Esophagus (tissue), 2 donors: ENCODE measurements around the gene CDKN2AIPNL. TPM values are rescaled to one million over a fixed set of nuclear protein-coding genes. Genes with fewer than 3 reads are reported as not detected.
A peak's percentile ranks its signal among the peaks of the same experiment; 100 is the strongest.

Experiments
- H3K27ac ChIP-seq, 2 donors: one replicate each; pipeline ENCODE4 v1.5.1; 2013; ENCODE audit warnings: low read depth in 2 of 2, mild to moderate bottlenecking in 2 of 2, inconsistent platforms in 1 of 2, low read length in 1 of 2, moderate library complexity in 1 of 2
- H3K27me3 ChIP-seq, 2 donors: one replicate each; pipeline ENCODE4 v1.6.1; 2013; ENCODE audit warnings: low read length in 2 of 2, control low read depth in 1 of 2, mild to moderate bottlenecking in 1 of 2; ENCODE audit not compliant: insufficient read depth in 2 of 2, control insufficient read depth in 1 of 2
- H3K36me3 ChIP-seq, 2 donors: one replicate each; pipeline ENCODE4 v1.6.1; 2013; ENCODE audit warnings: low read length in 1 of 2; ENCODE audit not compliant: control insufficient read depth in 2 of 2, insufficient read depth in 2 of 2
- H3K4me1 ChIP-seq, 2 donors: one replicate each; pipeline ENCODE4 v1.6.1; 2013; ENCODE audit warnings: low read length in 1 of 2; ENCODE audit not compliant: control insufficient read depth in 2 of 2, insufficient read depth in 2 of 2
- H3K4me3 ChIP-seq, 2 donors: one replicate each; pipeline ENCODE4 v1.5.1; 2013; ENCODE audit warnings: low read length in 2 of 2, mild to moderate bottlenecking in 2 of 2, low read depth in 1 of 2, moderate library complexity in 1 of 2
- H3K9me3 ChIP-seq, 2 donors: one replicate each; pipeline ENCODE4 v1.6.1; 2013; ENCODE audit warnings: mild to moderate bottlenecking in 2 of 2, low read depth in 1 of 2, low read length in 1 of 2, moderate library complexity in 1 of 2; ENCODE audit not compliant: control insufficient read depth in 2 of 2, insufficient read depth in 1 of 2
- WGBS, 2 donors: extraction: QIAGEN DNeasy Blood & Tissue Kit; methylation state at CpG; one replicate each; pipeline ENCODE4 v1.1.7; 2013; 5-methylcytosine and 5-hydroxymethylcytosine counted together
- polyA plus RNA-seq, 2 donors: library from polyadenylated mRNA; stranded (reverse); fragments of 200-250 nt; gene quantifications; one replicate each; pipeline ENCODE4 v1.2.3, GENCODE V29; 2013
- donor health status: healthy with polysubstance abuse.
- donor health status: Bipolar disorder and iron deficiency.

The CDKN2AIPNL gene
- polyA plus RNA-seq, result 10 to 100 TPM; 13.7 to 34.6 TPM

DNA sequence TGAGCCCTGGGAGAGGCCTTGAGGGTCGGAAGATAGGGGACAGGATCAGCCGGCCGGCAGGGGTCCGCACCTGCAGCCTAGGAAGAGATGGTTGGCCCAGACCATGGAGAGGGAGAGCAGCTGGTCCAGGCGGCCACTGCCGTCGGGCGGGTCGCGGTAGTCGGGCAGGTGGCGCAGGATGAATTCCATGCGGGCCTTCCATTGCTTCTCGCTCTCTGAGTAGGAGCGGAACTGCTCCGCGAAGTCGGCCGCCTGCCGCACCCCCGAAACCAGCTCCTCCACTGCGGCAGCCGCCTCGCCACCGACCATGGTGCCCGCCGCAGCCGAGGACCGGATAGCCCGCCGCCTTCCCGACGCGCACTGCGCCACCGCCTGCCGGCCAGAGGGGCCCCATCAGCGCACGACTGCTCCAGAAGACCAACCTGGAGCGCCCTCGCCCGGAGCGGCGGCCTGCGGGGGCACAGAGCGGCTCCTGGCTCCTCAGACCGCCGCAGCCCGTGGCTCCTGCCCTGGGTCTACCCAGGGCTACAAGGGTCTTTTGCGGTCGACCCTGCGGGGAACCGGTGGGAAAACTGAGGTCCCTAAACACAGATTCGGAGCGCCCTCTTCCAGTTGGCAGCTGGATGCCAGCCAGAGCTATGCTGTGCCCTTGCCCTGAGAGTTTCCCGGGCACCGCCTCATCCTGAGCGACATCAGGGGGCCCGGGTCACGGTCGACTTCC is at the start of gene CDKN2AIPNL:
CDKN2AIPNL (minus strand) TSS at position 336 of the 721 bp plus-strand sequence; CDS start at position 309, 27 bp downstream.
- Histone ChIP-seq H3K36me3 (no peaks in the 10 kb centered on the region), H3K27ac (peak within 1 kb of the TSS; percentile 84), H3K9me3 (no peaks in the 10 kb centered on the region), H3K4me3 (peak within 1 kb of the TSS; percentile 81 to 91), H3K4me1 (peaks cover 0 to 6% of the 10 kb centered on the region in 2 donors), H3K27me3 (no peaks in the 10 kb centered on the region)
- 0 to 1% methylated on average over 60 to 61 of the region's 61 CpGs for WGBS, 2 donors

- Histone ChIP-seq H3K36me3 (no peaks in the 10 kb centered on the region), H3K27me3 (no peaks in the 10 kb centered on the region), H3K27ac (no peak overlapping the region), H3K9me3 (no peaks in the 10 kb centered on the region), H3K4me3 (no peak overlapping the region), H3K4me1 (peaks cover 6 to 11% of the 10 kb centered on the region in 2 donors)
- 82 to 86% methylated on average over 8 of the region's 8 CpGs for WGBS, 2 donors
Measured at GRCh38 chr5:134460551-134460950, 48.9 kb upstream of the CDKN2AIPNL start.

DNA sequence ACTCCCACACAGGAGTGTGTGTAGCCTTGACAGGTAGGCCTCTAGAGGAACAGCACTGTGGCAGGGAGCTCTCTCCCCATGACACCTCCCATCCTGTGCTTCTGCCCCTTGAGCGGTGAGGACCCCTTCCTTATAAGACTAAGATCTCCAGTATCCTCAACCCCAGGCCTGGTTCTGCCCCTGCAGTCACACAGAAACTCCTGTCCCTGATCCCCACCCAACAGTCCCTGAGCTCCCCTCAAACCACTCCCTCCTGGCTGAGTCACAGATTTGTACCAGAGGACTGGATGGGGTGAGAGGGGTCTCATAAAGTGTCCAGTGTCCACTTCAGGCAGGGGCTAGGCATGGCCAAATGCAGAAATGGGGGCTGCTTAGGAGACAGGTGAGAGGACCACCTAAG is 47.8 kb upstream of the CDKN2AIPNL start:
- H3K27ac ChIP-seq, result no peak overlapping the region
- 100% methylated on average over 1 of the region's 1 CpG for WGBS, 2 donors

DNA sequence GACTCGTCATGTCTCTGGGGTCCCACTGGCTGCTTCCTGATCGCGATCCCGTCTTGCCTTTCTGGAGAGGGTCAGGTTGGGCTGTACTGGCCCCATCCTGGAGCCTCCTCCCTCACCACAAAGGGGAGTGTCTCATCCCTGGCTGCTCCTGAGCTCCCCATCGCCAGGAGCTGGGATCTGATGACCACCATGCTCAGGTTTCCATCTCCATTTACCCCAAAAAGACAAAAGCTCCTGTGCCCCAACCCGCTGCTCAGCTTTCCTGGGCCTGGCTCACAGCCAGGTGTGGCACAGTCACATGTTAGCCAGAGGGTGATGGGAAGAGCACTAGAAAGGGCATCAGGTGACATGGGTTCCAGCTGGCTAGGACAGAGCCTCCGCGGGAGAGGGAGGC is 47.3 kb upstream of the CDKN2AIPNL start:
- Histone ChIP-seq H3K27me3 (no peaks in the 10 kb centered on the region), H3K4me1 (peaks cover 4 to 6% of the 10 kb centered on the region in 2 donors), H3K27ac (no peak overlapping the region), H3K36me3 (no peaks in the 10 kb centered on the region), H3K4me3 (no peak overlapping the region), H3K9me3 (no peaks in the 10 kb centered on the region)
- 84 to 89% methylated on average over 6 to 8 of the region's 8 CpGs for WGBS, 2 donors

More for the DNA sequence above, 47.8 kb upstream of the CDKN2AIPNL start:
- H3K4me3 ChIP-seq, result no peak overlapping the region
- peaks cover 4 to 6% of the 10 kb centered on the region in 2 donors for H3K4me1 ChIP-seq
- H3K27me3 ChIP-seq, result no peaks in the 10 kb centered on the region
- no peaks in the 10 kb centered on the region for H3K9me3 ChIP-seq
- no peaks in the 10 kb centered on the region for H3K36me3 ChIP-seq

- Histone ChIP-seq H3K27ac (no peak overlapping the region), H3K4me3 (no peak overlapping the region), H3K9me3 (no peaks in the 10 kb centered on the region), H3K36me3 (no peaks in the 10 kb centered on the region), H3K4me1 (peaks cover 4 to 6% of the 10 kb centered on the region in 2 donors), H3K27me3 (no peaks in the 10 kb centered on the region)
- WGBS, 2 donors, result 37 to 53% methylated on average over 10 of the region's 10 CpGs
Measured at GRCh38 chr5:134458234-134459009, 46.7 kb upstream of the CDKN2AIPNL start.

DNA sequence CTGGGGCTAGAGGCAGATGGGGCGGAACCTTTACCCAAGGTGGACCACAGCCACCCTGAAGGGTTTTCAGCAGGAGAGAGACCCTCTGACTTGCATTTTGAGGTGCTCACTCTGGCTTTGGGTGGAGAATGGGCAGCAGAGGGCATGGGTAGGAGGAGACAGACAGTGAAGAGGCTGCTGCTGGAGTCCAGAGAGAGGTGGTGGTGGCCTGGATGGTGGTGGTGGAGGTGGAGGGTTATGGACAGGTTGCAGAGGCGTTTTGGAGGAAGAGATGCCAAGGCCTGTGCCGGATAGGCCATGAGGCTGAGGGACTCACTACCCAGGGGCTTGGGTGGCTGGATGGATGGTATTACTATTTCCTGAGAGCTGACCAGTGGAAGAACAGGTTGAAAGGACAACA is 46.1 kb upstream of the CDKN2AIPNL start:
- Histone ChIP-seq H3K4me3 (no peak overlapping the region), H3K36me3 (no peaks in the 10 kb centered on the region), H3K27me3 (no peaks in the 10 kb centered on the region), H3K27ac (no peak overlapping the region), H3K4me1 (peaks cover 4 to 6% of the 10 kb centered on the region in 2 donors), H3K9me3 (no peaks in the 10 kb centered on the region)
- WGBS, 2 donors, result 95 to 96% methylated on average over 3 of the region's 3 CpGs

DNA sequence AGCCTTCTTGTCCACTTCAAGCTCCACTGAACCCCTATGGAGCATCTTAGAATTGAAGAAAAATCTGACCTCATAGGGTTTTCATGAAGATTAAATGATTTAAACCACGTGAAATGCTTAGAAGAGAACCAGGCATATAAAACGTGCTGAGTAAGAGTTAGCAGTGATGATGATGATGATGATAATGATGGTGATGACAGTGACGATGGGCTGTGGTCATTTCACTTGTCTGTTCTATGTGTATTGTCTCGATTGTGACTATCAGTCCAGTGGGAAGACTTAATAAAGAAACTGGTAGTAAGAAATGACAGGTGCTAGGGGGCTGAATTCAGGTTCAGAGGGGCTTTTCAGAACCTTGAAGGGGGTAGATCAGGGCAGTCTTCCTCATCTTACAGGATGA is 45.1 kb upstream of the CDKN2AIPNL start:
- Histone ChIP-seq H3K27ac (no peak overlapping the region), H3K4me1 (peaks cover 4 to 6% of the 10 kb centered on the region in 2 donors), H3K4me3 (no peak overlapping the region), H3K9me3 (no peaks in the 10 kb centered on the region), H3K27me3 (no peaks in the 10 kb centered on the region), H3K36me3 (no peaks in the 10 kb centered on the region)
- WGBS, 2 donors, result 69 to 80% methylated on average over 4 of the region's 4 CpGs

GRCh38 chr5:134455466-134455865 is 43.8 kb upstream of the CDKN2AIPNL start:
- Histone ChIP-seq H3K4me3 (no peak overlapping the region), H3K4me1 (peaks cover 4 to 6% of the 10 kb centered on the region in 2 donors), H3K9me3 (no peaks in the 10 kb centered on the region), H3K27me3 (no peaks in the 10 kb centered on the region), H3K36me3 (no peaks in the 10 kb centered on the region), H3K27ac (no peak overlapping the region)
- WGBS, 2 donors, result 94 to 99% methylated on average over 8 of the region's 8 CpGs

DNA sequence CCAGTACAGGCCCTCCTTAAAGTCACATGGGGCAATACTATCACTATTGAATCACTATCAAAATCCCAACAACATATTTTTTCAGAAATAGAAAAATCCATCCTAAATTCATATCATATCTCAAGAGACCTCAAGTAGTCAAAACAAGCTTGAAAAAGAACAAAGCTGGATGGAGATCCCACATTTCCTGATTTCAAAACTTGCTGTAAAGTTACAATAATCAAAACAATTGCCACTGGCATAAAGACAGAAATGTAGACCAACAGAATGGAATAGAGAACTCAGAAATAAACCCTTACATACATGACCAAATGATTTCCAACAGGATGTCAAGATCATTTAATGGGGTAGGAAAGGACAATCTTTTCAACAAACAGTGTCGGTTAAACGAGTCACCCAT is 41.3 kb upstream of the CDKN2AIPNL start:
- H3K27me3 ChIP-seq, result no peaks in the 10 kb centered on the region
- H3K36me3 ChIP-seq, result no peaks in the 10 kb centered on the region
- no peak overlapping the region for H3K4me3 ChIP-seq
- no peaks in the 10 kb centered on the region for H3K9me3 ChIP-seq
- H3K4me1 ChIP-seq, result peaks cover 0 to 4% of the 10 kb centered on the region in 2 donors
- no peak overlapping the region for H3K27ac ChIP-seq
- WGBS, 2 donors, result 75 to 78% methylated on average over 2 of the region's 2 CpGs
